NK-92 treated with Interleukin-12 subunit alpha and Interleukin-12 subunit beta, amount 100 ng/mL, for 24 hours (cell line): Measurements from ENCODE around the gene WDR88.
"Not testable (repeated sequence)": the region's sequence is repeated elsewhere in the genome, so short reads cannot be mapped to it uniquely, and the experiment has no call there.

Experiments
- DNase-seq: peaks from one replicate; lab custom pipeline; 2025; lab: John Stamatoyannopoulos, UW

WDR88 gene

GRCh38 chr19:33199441-33200265 lies 67.7 kb downstream of the WDR88 start:
- DNase-seq, result no peak

- no peak for DNase-seq
Observed at GRCh38 chr19:33201473-33201872, 69.6 kb downstream of the WDR88 start.

GRCh38 chr19:33201886-33202545 lies 70.1 kb downstream of the WDR88 start:
- DNase-seq, result no peak

- no peak for DNase-seq
Observed at GRCh38 chr19:33202546-33203507, 70.9 kb downstream of the WDR88 start.

- no peak for DNase-seq
Observed at GRCh38 chr19:33203529-33203928, 71.6 kb downstream of the WDR88 start.

GRCh38 chr19:33204136-33204973 lies 72.4 kb downstream of the WDR88 start:
- DNase-seq, result no peak

- no peak for DNase-seq
Observed at GRCh38 chr19:33205110-33205509, 73.2 kb downstream of the WDR88 start.

GRCh38 chr19:33205531-33206260 lies 73.8 kb downstream of the WDR88 start:
- DNase-seq, result no peak

GRCh38 chr19:33206261-33207039 lies 74.5 kb downstream of the WDR88 start:
- DNase-seq, result no peak

GRCh38 chr19:33207040-33207620 lies 75.2 kb downstream of the WDR88 start:
- no peak for DNase-seq

- no peak for DNase-seq
Observed at GRCh38 chr19:33207903-33208302, 76.0 kb downstream of the WDR88 start.

GRCh38 chr19:33208371-33208895 lies 76.5 kb downstream of the WDR88 start:
- DNase-seq, result no peak

- DNase-seq, result no peak
Observed at GRCh38 chr19:33208904-33209849, 77.3 kb downstream of the WDR88 start.

GRCh38 chr19:33209850-33210230 lies 77.9 kb downstream of the WDR88 start:
- DNase-seq, result not testable (repeated sequence)

- no peak for DNase-seq
Observed at GRCh38 chr19:33210266-33210940, 78.5 kb downstream of the WDR88 start.

- no peak for DNase-seq
Observed at GRCh38 chr19:33211794-33212435, 80.0 kb downstream of the WDR88 start.
